Suprapubic skin (tissue), 4 donors: ENCODE results near the gene PPP1R36.

Source experiments
- EP300 ChIP-seq: sonication (generic); formaldehyde crosslinking; IDR thresholded peaks from one replicate; pipeline ENCODE4 v1.6.1; 2017; ENCODE audit warnings: antibody characterized with exemption
- POLR2A ChIP-seq, 2 donors: fragments of 450-650 bp; IDR thresholded peaks; one replicate each; pipeline ENCODE4 v1.6.1; 2017; ENCODE audit warnings: antibody characterized with exemption in 2 of 2, mild to moderate bottlenecking in 2 of 2, moderate library complexity in 2 of 2
- POLR2AphosphoS5 ChIP-seq, 3 donors: sonication (generic); formaldehyde crosslinking; IDR thresholded peaks; one replicate each; pipeline ENCODE4 v1.6.1; 2017; ENCODE audit warnings: antibody characterized with exemption in 3 of 3
- TF ChIP-seq, protein P1 (sequence below), 2 donors: fragments of 200-600 bp in 1 of 2; fragments of 450-650 bp in 1 of 2; sonication (generic) in 1 of 2; IDR thresholded peaks; one replicate each; pipeline ENCODE4 v1.5.1; 2016 to 2019; ENCODE audit warnings: antibody characterized with exemption in 2 of 2, mild to moderate bottlenecking in 1 of 2, moderate library complexity in 1 of 2

- TF ChIP-seq POLR2AphosphoS5 (IDR thresholded peaks at IDR 0.05) = no peak
- TF ChIP-seq, protein P1, sequence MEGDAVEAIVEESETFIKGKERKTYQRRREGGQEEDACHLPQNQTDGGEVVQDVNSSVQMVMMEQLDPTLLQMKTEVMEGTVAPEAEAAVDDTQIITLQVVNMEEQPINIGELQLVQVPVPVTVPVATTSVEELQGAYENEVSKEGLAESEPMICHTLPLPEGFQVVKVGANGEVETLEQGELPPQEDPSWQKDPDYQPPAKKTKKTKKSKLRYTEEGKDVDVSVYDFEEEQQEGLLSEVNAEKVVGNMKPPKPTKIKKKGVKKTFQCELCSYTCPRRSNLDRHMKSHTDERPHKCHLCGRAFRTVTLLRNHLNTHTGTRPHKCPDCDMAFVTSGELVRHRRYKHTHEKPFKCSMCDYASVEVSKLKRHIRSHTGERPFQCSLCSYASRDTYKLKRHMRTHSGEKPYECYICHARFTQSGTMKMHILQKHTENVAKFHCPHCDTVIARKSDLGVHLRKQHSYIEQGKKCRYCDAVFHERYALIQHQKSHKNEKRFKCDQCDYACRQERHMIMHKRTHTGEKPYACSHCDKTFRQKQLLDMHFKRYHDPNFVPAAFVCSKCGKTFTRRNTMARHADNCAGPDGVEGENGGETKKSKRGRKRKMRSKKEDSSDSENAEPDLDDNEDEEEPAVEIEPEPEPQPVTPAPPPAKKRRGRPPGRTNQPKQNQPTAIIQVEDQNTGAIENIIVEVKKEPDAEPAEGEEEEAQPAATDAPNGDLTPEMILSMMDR (IDR thresholded peaks at IDR 0.05) = no peak
- no peak for TF ChIP-seq EP300
- TF ChIP-seq POLR2A (IDR thresholded peaks at IDR 0.05) = no peak
Measured at GRCh38 chr14:64601571-64601970, 51.8 kb downstream of the PPP1R36 start.
